Hepatocyte (in vitro differentiated cells): ENCODE measurements around the gene CWC27.

Experiments used
- EZH2 ChIP-seq: fragments of 200-600 bp; sonication (generic); IDR thresholded peaks from 2 replicates; pipeline ENCODE4 v1.6.1; 2016; ENCODE audit warnings: antibody characterized with exemption, mild to moderate bottlenecking, borderline replicate concordance
- EZH2phosphoT487 ChIP-seq: fragments of 200-600 bp; sonication (generic); IDR thresholded peaks from one replicate; pipeline ENCODE4 v1.6.1; 2018; ENCODE audit warnings: antibody characterized with exemption, mild to moderate bottlenecking, low read depth, moderate library complexity; ENCODE audit not compliant: unreplicated experiment, severe bottlenecking
- TF ChIP-seq, protein P1 (sequence below): fragments of 200-600 bp; sonication (generic); IDR thresholded peaks from 2 replicates; pipeline ENCODE4 v1.5.1; 2016; ENCODE audit warnings: antibody characterized with exemption, mild to moderate bottlenecking; ENCODE audit not compliant: poor library complexity

- TF ChIP-seq, protein P1, sequence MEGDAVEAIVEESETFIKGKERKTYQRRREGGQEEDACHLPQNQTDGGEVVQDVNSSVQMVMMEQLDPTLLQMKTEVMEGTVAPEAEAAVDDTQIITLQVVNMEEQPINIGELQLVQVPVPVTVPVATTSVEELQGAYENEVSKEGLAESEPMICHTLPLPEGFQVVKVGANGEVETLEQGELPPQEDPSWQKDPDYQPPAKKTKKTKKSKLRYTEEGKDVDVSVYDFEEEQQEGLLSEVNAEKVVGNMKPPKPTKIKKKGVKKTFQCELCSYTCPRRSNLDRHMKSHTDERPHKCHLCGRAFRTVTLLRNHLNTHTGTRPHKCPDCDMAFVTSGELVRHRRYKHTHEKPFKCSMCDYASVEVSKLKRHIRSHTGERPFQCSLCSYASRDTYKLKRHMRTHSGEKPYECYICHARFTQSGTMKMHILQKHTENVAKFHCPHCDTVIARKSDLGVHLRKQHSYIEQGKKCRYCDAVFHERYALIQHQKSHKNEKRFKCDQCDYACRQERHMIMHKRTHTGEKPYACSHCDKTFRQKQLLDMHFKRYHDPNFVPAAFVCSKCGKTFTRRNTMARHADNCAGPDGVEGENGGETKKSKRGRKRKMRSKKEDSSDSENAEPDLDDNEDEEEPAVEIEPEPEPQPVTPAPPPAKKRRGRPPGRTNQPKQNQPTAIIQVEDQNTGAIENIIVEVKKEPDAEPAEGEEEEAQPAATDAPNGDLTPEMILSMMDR: no peak
- no peak for TF ChIP-seq EZH2
- TF ChIP-seq EZH2phosphoT487: no peak
These were observed 291.2 kb downstream of the CWC27 start for GRCh38 chr5:65059681-65060598.
